Adrenal gland (tissue), 5 donors: ENCODE results near the gene WIZ.

ENCODE experiments used
- POLR2A ChIP-seq, 2 donors: fragments of 450-650 bp; IDR thresholded peaks; one replicate each; pipeline ENCODE4 v1.6.1; 2017; ENCODE audit warnings: antibody characterized with exemption in 2 of 2, mild to moderate bottlenecking in 2 of 2, moderate library complexity in 1 of 2
- TF ChIP-seq, protein P1 (sequence below), 6 experiments: fragments of 450-650 bp in 4 of 6; fragments of 200-600 bp in 2 of 6; sonication (generic) in 1 of 6; IDR thresholded peaks; 1 replicate in 5 of 6; 2 replicates in 1 of 6; pipeline versions ENCODE4 v1.5.1 to v1.8.0; 2016 to 2021; ENCODE audit warnings: antibody characterized with exemption in 6 of 6, mild to moderate bottlenecking in 2 of 6, moderate library complexity in 1 of 6
- donor health status: DM: no; HTN: no; CAD: no.

DNA sequence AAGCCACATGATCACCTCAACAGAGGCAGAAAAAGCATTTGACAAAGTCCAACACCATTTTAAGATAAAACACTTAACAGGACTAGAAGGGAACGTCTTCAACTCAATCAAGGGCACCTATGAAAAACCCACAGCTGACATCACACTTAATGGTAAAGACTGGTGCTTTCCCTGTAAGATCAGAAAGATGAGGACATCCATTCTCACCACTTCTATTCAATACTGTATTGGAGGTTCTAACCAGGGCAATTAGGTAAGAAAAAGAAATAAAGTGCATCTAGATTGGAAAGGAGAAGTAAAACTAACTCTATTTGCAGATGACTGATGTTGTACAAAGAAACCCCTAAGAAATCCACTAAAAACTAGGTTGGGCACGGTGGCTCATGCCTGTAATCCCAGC lies 58.9 kb downstream of the WIZ start:
- TF ChIP-seq, protein P1, sequence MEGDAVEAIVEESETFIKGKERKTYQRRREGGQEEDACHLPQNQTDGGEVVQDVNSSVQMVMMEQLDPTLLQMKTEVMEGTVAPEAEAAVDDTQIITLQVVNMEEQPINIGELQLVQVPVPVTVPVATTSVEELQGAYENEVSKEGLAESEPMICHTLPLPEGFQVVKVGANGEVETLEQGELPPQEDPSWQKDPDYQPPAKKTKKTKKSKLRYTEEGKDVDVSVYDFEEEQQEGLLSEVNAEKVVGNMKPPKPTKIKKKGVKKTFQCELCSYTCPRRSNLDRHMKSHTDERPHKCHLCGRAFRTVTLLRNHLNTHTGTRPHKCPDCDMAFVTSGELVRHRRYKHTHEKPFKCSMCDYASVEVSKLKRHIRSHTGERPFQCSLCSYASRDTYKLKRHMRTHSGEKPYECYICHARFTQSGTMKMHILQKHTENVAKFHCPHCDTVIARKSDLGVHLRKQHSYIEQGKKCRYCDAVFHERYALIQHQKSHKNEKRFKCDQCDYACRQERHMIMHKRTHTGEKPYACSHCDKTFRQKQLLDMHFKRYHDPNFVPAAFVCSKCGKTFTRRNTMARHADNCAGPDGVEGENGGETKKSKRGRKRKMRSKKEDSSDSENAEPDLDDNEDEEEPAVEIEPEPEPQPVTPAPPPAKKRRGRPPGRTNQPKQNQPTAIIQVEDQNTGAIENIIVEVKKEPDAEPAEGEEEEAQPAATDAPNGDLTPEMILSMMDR (IDR thresholded peaks at IDR 0.05): no peak
- TF ChIP-seq POLR2A (IDR thresholded peaks at IDR 0.05): no peak
